Choroid plexus epithelial cell (primary cell): ENCODE results near the gene ZNF445.
"Not testable (repeated sequence)": the region's sequence is repeated elsewhere in the genome, so short reads cannot be mapped to it uniquely, and the experiment has no call there.

Source experiments
- DNase-seq: peaks from one replicate; pipeline ENCODE4 v3.0.0-alpha.2; 2010; ENCODE audit warnings: low read depth
- H3K4me3 ChIP-seq: 2 replicates; pipeline ENCODE4 v1.5.1; 2011; ENCODE audit warnings: low read depth, mild to moderate bottlenecking, control low read depth, low read length, moderate library complexity
- TF ChIP-seq, protein P1 (sequence below): conservative IDR thresholded peaks from 2 replicates; pipeline ENCODE4 v1.5.1; 2011; ENCODE audit warnings: low read depth, mild to moderate bottlenecking, control low read depth, inconsistent platforms, low read length, moderate library complexity

The ZNF445 gene

DNA sequence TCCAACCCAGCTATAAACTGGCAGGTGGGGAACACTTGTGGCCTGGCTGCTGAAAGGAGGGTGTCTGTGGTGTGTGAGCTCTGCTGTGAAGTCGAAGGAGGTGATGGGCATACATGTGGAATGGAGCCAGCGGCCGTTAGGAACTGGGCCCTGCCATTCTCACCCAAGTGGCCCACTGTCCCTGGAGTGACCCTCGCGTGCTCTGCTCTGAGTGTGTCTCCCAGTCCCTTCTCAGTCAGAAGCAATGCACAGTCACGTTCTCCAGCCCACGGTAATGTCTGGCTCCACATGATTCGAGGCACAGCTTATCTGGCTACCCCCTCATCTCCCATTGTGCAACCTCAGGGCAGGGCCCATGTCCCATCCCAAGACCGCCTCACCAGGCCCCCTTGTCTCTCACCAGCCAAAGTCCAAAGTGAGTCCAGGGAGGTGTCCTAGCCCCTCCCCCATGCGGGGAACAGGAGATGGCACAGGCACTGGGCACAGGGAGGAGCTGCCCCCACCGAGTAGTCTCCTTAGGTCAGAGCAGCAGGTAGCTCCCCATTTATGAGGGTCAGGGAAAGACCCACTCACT lies 62.9 kb downstream of the ZNF445 start:
- TF ChIP-seq, protein P1, sequence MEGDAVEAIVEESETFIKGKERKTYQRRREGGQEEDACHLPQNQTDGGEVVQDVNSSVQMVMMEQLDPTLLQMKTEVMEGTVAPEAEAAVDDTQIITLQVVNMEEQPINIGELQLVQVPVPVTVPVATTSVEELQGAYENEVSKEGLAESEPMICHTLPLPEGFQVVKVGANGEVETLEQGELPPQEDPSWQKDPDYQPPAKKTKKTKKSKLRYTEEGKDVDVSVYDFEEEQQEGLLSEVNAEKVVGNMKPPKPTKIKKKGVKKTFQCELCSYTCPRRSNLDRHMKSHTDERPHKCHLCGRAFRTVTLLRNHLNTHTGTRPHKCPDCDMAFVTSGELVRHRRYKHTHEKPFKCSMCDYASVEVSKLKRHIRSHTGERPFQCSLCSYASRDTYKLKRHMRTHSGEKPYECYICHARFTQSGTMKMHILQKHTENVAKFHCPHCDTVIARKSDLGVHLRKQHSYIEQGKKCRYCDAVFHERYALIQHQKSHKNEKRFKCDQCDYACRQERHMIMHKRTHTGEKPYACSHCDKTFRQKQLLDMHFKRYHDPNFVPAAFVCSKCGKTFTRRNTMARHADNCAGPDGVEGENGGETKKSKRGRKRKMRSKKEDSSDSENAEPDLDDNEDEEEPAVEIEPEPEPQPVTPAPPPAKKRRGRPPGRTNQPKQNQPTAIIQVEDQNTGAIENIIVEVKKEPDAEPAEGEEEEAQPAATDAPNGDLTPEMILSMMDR = no peak
- no peak overlapping the region for H3K4me3 ChIP-seq
- no peak for DNase-seq

DNA sequence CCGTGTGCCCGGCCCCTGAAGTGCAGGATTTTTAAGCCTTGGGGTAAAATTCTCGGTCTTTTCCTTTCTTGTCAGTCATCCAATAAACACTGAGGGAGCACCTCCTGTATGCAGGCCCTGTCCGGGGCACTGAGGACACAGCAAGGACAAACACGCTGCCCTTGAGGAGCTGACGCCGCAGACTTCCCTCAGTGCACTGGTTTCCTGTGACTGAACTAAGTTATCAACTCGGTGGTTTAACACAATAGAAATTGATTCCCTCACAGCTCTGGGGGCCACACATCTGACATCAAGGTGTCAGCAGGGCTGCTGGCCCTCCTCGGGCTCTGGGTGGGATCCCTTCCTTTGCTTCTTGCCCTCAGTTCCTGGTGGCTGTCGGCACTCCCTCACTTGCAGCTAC lies 65.1 kb downstream of the ZNF445 start:
- H3K4me3 ChIP-seq = no peak overlapping the region
- DNase-seq = no peak
- TF ChIP-seq, protein P1 = no peak

DNA sequence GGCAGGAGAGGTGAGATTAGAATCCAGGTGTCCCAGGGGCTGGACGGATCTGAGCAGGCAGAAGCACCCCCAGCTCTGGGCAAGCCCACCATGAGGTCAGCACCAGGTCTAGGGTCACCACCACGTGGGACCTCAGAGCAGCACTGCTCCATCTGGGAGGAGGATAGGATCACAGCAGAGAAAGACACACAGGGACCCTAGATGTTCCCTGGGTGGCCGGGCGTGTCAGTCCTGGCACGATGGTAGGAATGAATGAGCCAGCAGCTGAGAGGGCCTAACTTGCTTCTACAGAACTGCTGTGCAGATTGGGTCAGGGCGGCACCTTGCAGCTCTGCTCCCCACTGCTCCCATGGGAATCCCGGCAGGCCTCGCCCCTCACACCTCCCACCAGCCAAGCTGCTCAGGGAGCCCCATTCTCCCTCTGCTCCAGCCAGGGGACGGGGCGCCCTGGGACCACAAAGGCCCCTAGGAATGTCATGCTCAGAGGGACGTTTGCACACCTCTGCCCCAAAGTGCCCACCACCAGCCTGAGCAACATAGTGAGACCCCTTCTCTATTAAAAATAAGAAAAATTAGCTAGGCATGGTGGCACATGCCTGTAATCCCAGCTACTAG lies 66.3 kb downstream of the ZNF445 start:
- H3K4me3 ChIP-seq = no peak overlapping the region
- DNase-seq = no peak
- TF ChIP-seq, protein P1 = no peak

DNA sequence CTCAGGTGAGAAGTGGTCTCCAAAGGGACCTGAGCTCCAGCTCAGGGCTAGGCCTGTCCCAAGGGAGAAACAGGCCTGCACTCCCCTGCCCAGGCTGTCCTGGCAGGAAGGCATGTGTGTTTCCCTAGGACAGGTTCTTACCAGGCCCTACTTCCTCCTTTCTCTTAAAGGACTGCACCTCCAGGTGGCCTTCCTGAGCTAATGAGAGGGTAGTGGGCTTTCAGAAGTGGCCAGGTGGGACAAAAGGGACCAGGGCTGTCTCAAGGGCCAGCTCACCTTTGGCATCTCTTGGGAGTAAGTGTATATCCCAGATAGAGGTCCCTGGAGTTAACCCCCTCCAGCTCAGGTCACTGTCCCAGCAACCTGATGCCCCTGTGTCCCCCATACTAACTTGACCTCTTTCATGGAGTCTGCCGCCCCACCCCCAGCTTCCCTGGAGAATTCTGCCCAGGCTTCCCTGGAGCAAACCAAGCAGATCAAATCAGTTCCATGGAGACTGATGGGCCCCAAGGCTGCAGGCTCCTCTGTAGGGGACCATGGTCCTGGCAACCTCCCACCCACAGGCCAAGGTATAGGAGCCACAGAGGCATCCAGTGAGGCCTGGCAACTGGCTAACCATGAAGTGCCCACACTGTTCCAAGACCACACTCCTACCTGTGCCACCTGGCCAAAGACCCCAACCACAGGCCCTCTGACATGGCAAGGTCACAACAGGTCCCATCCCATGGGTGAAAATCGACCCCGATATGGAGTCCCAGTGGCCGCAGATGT lies 67.6 kb downstream of the ZNF445 start:
- TF ChIP-seq, protein P1 = no peak
- no peak for DNase-seq
- H3K4me3 ChIP-seq = no peak overlapping the region

DNA sequence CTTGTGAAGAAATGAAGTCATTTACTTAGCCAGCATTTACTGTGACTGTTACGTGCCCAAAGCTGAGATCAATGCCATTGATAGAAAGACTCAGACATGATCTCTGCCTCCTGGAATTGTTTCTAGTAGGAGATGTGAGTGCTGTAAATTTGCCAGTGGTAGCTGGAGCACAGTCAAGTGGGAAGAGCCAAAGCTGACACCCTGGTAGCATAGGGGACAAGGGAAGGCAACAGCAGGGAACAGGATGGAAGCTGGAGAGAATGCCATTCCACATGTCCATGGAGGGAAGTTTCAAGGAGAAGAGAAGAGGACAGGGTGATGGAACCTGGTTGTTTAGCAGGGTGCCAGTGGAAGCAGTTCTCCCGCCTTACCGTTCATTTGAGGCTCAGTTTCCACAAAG lies 74.9 kb downstream of the ZNF445 start:
- no peak for DNase-seq
- H3K4me3 ChIP-seq = no peak overlapping the region
- TF ChIP-seq, protein P1 = no peak

DNA sequence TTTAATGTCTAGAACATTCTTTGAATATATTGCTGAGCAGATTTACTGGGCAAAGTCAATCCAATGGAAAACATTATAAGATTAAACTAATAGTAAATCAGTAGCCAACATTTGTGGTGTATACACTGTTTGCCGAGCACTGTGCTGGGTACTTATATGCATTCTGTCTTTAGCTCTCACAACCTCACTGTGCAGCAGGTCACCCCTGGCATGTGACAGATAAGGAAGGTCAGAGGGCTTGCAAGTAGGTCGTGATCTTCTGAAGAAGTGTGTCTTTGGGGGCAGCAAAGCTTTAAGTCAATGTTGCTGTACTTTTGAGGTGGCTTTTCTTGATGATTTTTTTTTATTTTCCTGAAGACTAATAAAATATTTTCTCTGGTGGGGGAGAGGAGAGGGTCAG lies 76.7 kb downstream of the ZNF445 start:
- no peak overlapping the region for H3K4me3 ChIP-seq
- TF ChIP-seq, protein P1 = no peak
- DNase-seq = no peak

DNA sequence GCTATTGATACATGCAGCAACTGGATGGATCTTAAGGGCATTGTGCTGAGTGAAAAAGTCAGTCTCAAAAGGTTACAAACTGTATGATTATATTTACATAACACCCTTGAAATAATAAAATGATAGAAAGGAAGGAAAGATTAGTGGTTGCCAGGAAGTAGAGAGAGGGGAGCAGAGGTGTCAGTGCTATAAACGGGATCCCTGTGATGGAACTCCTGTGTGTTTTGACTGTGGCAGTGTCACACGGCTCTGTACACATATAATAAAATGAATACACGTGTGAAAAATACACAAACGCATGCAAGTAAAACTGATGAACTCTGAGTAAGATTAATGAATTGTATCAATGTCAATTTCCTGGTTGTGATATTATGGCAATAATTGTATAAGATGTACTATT lies 78.6 kb downstream of the ZNF445 start:
- DNase-seq = no peak
- H3K4me3 ChIP-seq = no peak overlapping the region
- TF ChIP-seq, protein P1 = no peak

DNA sequence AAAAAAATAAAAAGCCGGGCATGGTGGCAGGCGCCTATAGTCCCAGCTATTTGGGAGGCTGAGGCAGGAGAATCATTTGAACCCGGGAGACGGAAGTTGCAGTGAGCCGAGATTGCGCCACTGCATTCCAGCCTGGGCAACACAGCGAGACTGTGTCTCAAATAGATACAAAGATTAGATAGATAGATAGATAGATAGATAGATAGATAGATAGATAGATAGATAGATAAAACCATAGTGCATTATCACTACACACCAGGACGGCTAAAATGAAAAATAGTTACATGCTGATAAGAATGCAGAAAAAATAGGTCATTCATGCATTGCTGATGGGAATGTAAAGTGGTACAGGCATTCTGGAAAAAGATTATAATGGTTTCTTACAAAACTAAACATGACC lies 79.2 kb downstream of the ZNF445 start:
- not testable (repeated sequence) for H3K4me3 ChIP-seq, DNase-seq
